D721Med (cell line): ENCODE data around the gene DEFB128.
"Not testable (repeated sequence)": the region's sequence is repeated elsewhere in the genome, so short reads cannot be mapped to it uniquely, and the experiment has no call there.

Experiments used
- DNase-seq: peaks from one replicate; pipeline ENCODE4 v3.0.0; 2011; ENCODE audit warnings: low spot score; ENCODE audit not compliant: insufficient read length
- FAIRE-seq: peaks from 2 replicates; lab custom pipeline; 2011; peaks lifted over from hg19 to GRCh38; lab: Jason Lieb, UNC
- CTCF ChIP-seq: IDR thresholded peaks from 2 replicates; pipeline ENCODE4 v1.5.1; 2012; ENCODE audit warnings: mild to moderate bottlenecking, control low read depth; ENCODE audit not compliant: insufficient read depth; ENCODE audit errors: missing control alignments

Gene DEFB128

GRCh38 chr20:189611-190010 is at the start of gene DEFB128:
DEFB128 (minus strand) TSS chr20:189711; CDS start chr20:189623, 88 bp downstream.
- DNase-seq: no peak
- FAIRE-seq: no peak
- TF ChIP-seq CTCF: no peak

- TF ChIP-seq CTCF: no peak
- no peak for DNase-seq
- FAIRE-seq: no peak
Measured at GRCh38 chr20:237929-238328, 48.4 kb upstream of the DEFB128 start.

GRCh38 chr20:237489-237888 is 48.0 kb upstream of the DEFB128 start:
- DNase-seq (no peak), FAIRE-seq (no peak)
- TF ChIP-seq CTCF: no peak

- DNase-seq (no peak), FAIRE-seq (no peak)
- TF ChIP-seq CTCF: peak; percentile 28
Measured at GRCh38 chr20:235891-236290, 46.4 kb upstream of the DEFB128 start.

- no peak for FAIRE-seq
- no peak for DNase-seq
- no peak for TF ChIP-seq CTCF
Measured at GRCh38 chr20:227439-228105, 38.1 kb upstream of the DEFB128 start.

GRCh38 chr20:226958-227357 is 37.4 kb upstream of the DEFB128 start, which contains the start of gene DEFB129:
DEFB129 (plus strand) TSS chr20:227258; CDS start chr20:227289, 31 bp downstream.
- FAIRE-seq (no peak), DNase-seq (no peak)
- TF ChIP-seq CTCF: no peak

- FAIRE-seq: not testable (repeated sequence)
Measured at GRCh38 chr20:225879-226278, 36.4 kb upstream of the DEFB128 start.

More at GRCh38 chr20:225879-226278, 36.4 kb upstream of the DEFB128 start:
- DNase-seq: not testable (repeated sequence)
